Ovary (tissue), 3 donors: ENCODE results near the gene EPHB1.

Experiments used
- POLR2A ChIP-seq: fragments of 450-650 bp; IDR thresholded peaks from one replicate; pipeline ENCODE4 v1.6.1; 2017; ENCODE audit warnings: antibody characterized with exemption, mild to moderate bottlenecking, moderate library complexity
- TF ChIP-seq, protein P1 (sequence below), 3 donors: fragments of 450-650 bp in 2 of 3; fragments of 200-600 bp in 1 of 3; IDR thresholded peaks; one replicate each; pipeline versions ENCODE4 v1.5.1 to v1.8.0; 2016 to 2022; ENCODE audit warnings: antibody characterized with exemption in 3 of 3, mild to moderate bottlenecking in 1 of 3
- donor health status: DM: no; HTN: no; CAD: no.

DNA sequence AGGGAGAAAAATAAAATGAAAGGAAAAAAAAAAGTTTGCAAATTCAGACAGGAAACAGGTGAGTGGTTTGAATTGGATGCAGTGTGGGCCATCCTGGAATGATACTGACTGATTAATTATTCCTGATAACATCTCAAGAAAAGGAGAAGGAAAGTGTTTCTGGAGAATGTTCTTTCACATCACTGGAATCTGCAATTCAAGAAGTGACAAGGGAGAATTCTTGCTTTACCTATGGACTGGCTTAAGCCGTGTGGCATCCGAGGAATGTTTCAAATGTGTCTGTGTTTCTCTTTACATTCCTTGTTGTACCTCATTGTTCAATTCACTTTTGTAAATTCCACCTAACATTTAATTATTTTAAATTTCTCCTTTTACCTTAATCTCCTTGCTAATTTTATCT lies 465.0 kb downstream of the EPHB1 start:
- no peak for TF ChIP-seq POLR2A
- TF ChIP-seq, protein P1, sequence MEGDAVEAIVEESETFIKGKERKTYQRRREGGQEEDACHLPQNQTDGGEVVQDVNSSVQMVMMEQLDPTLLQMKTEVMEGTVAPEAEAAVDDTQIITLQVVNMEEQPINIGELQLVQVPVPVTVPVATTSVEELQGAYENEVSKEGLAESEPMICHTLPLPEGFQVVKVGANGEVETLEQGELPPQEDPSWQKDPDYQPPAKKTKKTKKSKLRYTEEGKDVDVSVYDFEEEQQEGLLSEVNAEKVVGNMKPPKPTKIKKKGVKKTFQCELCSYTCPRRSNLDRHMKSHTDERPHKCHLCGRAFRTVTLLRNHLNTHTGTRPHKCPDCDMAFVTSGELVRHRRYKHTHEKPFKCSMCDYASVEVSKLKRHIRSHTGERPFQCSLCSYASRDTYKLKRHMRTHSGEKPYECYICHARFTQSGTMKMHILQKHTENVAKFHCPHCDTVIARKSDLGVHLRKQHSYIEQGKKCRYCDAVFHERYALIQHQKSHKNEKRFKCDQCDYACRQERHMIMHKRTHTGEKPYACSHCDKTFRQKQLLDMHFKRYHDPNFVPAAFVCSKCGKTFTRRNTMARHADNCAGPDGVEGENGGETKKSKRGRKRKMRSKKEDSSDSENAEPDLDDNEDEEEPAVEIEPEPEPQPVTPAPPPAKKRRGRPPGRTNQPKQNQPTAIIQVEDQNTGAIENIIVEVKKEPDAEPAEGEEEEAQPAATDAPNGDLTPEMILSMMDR (IDR thresholded peaks at IDR 0.05) = no peak
